IMR-90 (cell line): ENCODE results near the gene STIM1. TPM values are rescaled to one million over a fixed set of nuclear protein-coding genes. Genes with fewer than 3 reads are reported as not detected.

Experiments used
- ATAC-seq: fragments of 200-7000 bp; cut with Tn5 transposase; 2 replicates; pipeline ENCODE4 v1.9.1; 2020; ENCODE audit warnings: low read depth, mild to moderate bottlenecking, moderate library complexity
- BruUV-seq: library from RNA; stranded (reverse); fragments of 400-500 nt; replicated peaks from 2 replicates; lab custom pipeline; 2021; lab: Mats Ljungman, UMichigan
- CTCF ChIA-PET: fragments of 300-600 bp; formaldehyde crosslinking; extraction: SDS; loops from one replicate; lab custom pipeline; 2021; ENCODE audit warnings: antibody characterized with exemption; lab: Yijun Ruan, JAX
- POLR2A ChIA-PET: fragments of 300-600 bp; sonication (Branson Sonifier 250); formaldehyde crosslinking; loops from one replicate; lab custom pipeline; 2022; ENCODE audit warnings: antibody characterized with exemption; ENCODE audit not compliant: unreplicated experiment; lab: Charles Lee
- DNase-seq: peaks from one replicate; pipeline ENCODE4 v3.0.0; 2013
- H2AFZ ChIP-seq: replicated peaks from 2 replicates; pipeline ENCODE3; 2013; ENCODE audit warnings: low read length, mild to moderate bottlenecking; ENCODE audit not compliant: poor library complexity
- H2AK5ac ChIP-seq: 2 replicates; pipeline ENCODE4 v1.6.1; 2013; ENCODE audit warnings: low read depth, low read length, inconsistent platforms
- H2AK9ac ChIP-seq: replicated peaks from 2 replicates; pipeline ENCODE3; 2013; ENCODE audit warnings: mild to moderate bottlenecking, low read depth, low read length, moderate library complexity; ENCODE audit not compliant: poor library complexity
- H2BK120ac ChIP-seq: 2 replicates; pipeline ENCODE4 v1.6.1; 2013; ENCODE audit warnings: low read depth, low read length, inconsistent platforms
- H2BK15ac ChIP-seq: 3 replicates; pipeline ENCODE4 v1.6.1; 2013; ENCODE audit warnings: low read depth, low read length, inconsistent platforms
- H2BK20ac ChIP-seq: 2 replicates; pipeline ENCODE4 v1.6.1; 2013; ENCODE audit warnings: low read depth, mild to moderate bottlenecking, inconsistent platforms, low read length, moderate library complexity
- H2BK5ac ChIP-seq: 2 replicates; pipeline ENCODE4 v1.6.1; 2013; ENCODE audit warnings: mild to moderate bottlenecking, low read depth, low read length, inconsistent platforms; ENCODE audit not compliant: poor library complexity, severe bottlenecking
- H3K14ac ChIP-seq: replicated peaks from 2 replicates; pipeline ENCODE4 v1.6.1; 2013; ENCODE audit warnings: low read depth, low read length, inconsistent platforms
- H3K18ac ChIP-seq: 2 replicates; pipeline ENCODE4 v1.6.1; 2013; ENCODE audit warnings: low read depth, low read length, control low read depth
- H3K23ac ChIP-seq: 2 replicates; pipeline ENCODE4 v1.6.1; 2013; ENCODE audit warnings: low read depth, low read length, inconsistent platforms
- H3K27ac ChIP-seq: 2 replicates; pipeline ENCODE4 v1.5.1; 2013; ENCODE audit warnings: mild to moderate bottlenecking, control low read depth, low read length; ENCODE audit not compliant: insufficient read depth
- H3K27me3 ChIP-seq: 2 replicates; pipeline ENCODE4 v1.6.1; 2013; ENCODE audit warnings: low read length; ENCODE audit not compliant: control insufficient read depth, insufficient read depth
- H3K36me3 ChIP-seq: 2 replicates; pipeline ENCODE4 v1.6.1; 2013; ENCODE audit warnings: low read length, mixed read lengths; ENCODE audit not compliant: control insufficient read depth, insufficient read depth
- H3K4ac ChIP-seq: 2 replicates; pipeline ENCODE4 v1.6.1; 2013; ENCODE audit warnings: low read depth, low read length, inconsistent platforms
- H3K4me1 ChIP-seq: 2 replicates; pipeline ENCODE4 v1.6.1; 2013; ENCODE audit warnings: low read length, mixed read lengths; ENCODE audit not compliant: control insufficient read depth, insufficient read depth
- H3K4me2 ChIP-seq: 2 replicates; pipeline ENCODE4 v1.6.1; 2013; ENCODE audit warnings: low read depth, mild to moderate bottlenecking, control low read depth, low read length, moderate library complexity
- H3K4me3 ChIP-seq: 2 replicates; pipeline ENCODE4 v1.5.1; 2013; ENCODE audit warnings: low read depth, mild to moderate bottlenecking, control low read depth, low read length, moderate library complexity; ENCODE audit not compliant: insufficient read depth
- H3K56ac ChIP-seq: 2 replicates; pipeline ENCODE4 v1.6.1; 2013; ENCODE audit warnings: low read length, inconsistent platforms; ENCODE audit not compliant: insufficient read depth; ENCODE audit errors: extremely low read depth
- H3K79me1 ChIP-seq, 2 experiments: 2 replicates each; pipeline ENCODE4 v1.6.1; 2013; ENCODE audit warnings: low read length in 2 of 2, inconsistent platforms in 1 of 2, low read depth in 1 of 2
- H3K9ac ChIP-seq: 2 replicates; pipeline ENCODE4 v1.6.1; 2013; ENCODE audit warnings: low read depth, low read length, control low read depth
- H3K9me1 ChIP-seq: 2 replicates; pipeline ENCODE4 v1.6.1; 2013; ENCODE audit warnings: low read length, inconsistent platforms; ENCODE audit not compliant: insufficient read depth
- H3K9me3 ChIP-seq: 2 replicates; pipeline ENCODE4 v1.6.1; 2013; ENCODE audit warnings: low read length; ENCODE audit not compliant: control insufficient read depth, insufficient read depth
- H4K20me1 ChIP-seq: 2 replicates; pipeline ENCODE4 v1.6.1; 2013; ENCODE audit warnings: low read length, inconsistent platforms; ENCODE audit not compliant: insufficient read depth
- H4K5ac ChIP-seq: 2 replicates; pipeline ENCODE4 v1.6.1; 2013; ENCODE audit warnings: mild to moderate bottlenecking, low read depth, low read length, control low read depth
- H4K8ac ChIP-seq, 2 experiments: 2 replicates each; pipeline ENCODE4 v1.6.1; 2013; ENCODE audit warnings: low read depth in 2 of 2, low read length in 2 of 2, control low read depth in 1 of 2, inconsistent platforms in 1 of 2
- H4K91ac ChIP-seq: 2 replicates; pipeline ENCODE4 v1.6.1; 2013; ENCODE audit warnings: low read depth, low read length, inconsistent platforms; ENCODE audit not compliant: insufficient read depth
- BHLHE40 ChIP-seq: fragments of 150-350 bp; IDR thresholded peaks from 2 replicates; pipeline ENCODE4 v1.6.1; 2016; ENCODE audit warnings: mild to moderate bottlenecking, low read depth, low read length
- CEBPB ChIP-seq: IDR thresholded peaks from 2 replicates; pipeline ENCODE4 v1.6.1; 2012; ENCODE audit warnings: low read depth, low read length, improper control_type of control experiment
- CHD1 ChIP-seq: IDR thresholded peaks from 2 replicates; pipeline ENCODE4 v1.6.1; 2012; ENCODE audit warnings: low read depth, low read length, improper control_type of control experiment
- CTCF ChIP-seq: conservative IDR thresholded peaks from 2 replicates; pipeline ENCODE4 v1.5.1; 2012; ENCODE audit warnings: mild to moderate bottlenecking, low read depth, low read length, improper control_type of control experiment
- ELK1 ChIP-seq: fragments of 150-350 bp; IDR thresholded peaks from 2 replicates; pipeline ENCODE4 v1.6.1; 2016; ENCODE audit warnings: low read depth, mild to moderate bottlenecking, low read length, moderate library complexity, borderline replicate concordance
- FOS ChIP-seq: fragments of 150-350 bp; IDR thresholded peaks from 2 replicates; pipeline ENCODE4 v1.6.1; 2016; ENCODE audit warnings: low read depth, low read length
- MAFK ChIP-seq: IDR thresholded peaks from 2 replicates; pipeline ENCODE4 v1.6.1; 2012; ENCODE audit warnings: low read depth, low read length, improper control_type of control experiment
- MAZ ChIP-seq: IDR thresholded peaks from 2 replicates; pipeline ENCODE4 v1.6.1; 2012; ENCODE audit warnings: low read depth, mild to moderate bottlenecking, low read length, improper control_type of control experiment, moderate library complexity, borderline replicate concordance
- MXI1 ChIP-seq: IDR thresholded peaks from 2 replicates; pipeline ENCODE4 v1.6.1; 2012; ENCODE audit warnings: low read depth, mild to moderate bottlenecking, low read length, moderate library complexity, borderline replicate concordance
- NFE2L2 ChIP-seq: fragments of 150-350 bp; IDR thresholded peaks from 2 replicates; pipeline ENCODE4 v1.6.1; 2016; ENCODE audit warnings: low read depth, mild to moderate bottlenecking, low read length
- POLR2A ChIP-seq: IDR thresholded peaks from 2 replicates; pipeline ENCODE4 v1.6.1; 2012; ENCODE audit warnings: mild to moderate bottlenecking, low read depth, low read length
- RCOR1 ChIP-seq: IDR thresholded peaks from 2 replicates; pipeline ENCODE4 v1.6.1; 2012; ENCODE audit warnings: mild to moderate bottlenecking, low read length, improper control_type of control experiment; ENCODE audit not compliant: insufficient replicate concordance
- RFX5 ChIP-seq: IDR thresholded peaks from 2 replicates; pipeline ENCODE4 v1.8.0; 2012; ENCODE audit warnings: low read depth, mild to moderate bottlenecking, low read length, moderate library complexity
- SMC3 ChIP-seq: fragments of 150-350 bp; IDR thresholded peaks from 2 replicates; pipeline ENCODE4 v1.6.1; 2016; ENCODE audit warnings: low read depth, mild to moderate bottlenecking, antibody characterized with exemption, low read length, moderate library complexity
- USF2 ChIP-seq: fragments of 150-350 bp; IDR thresholded peaks from 2 replicates; pipeline ENCODE4 v1.6.1; 2017; ENCODE audit warnings: mild to moderate bottlenecking, antibody characterized with exemption, low read length, low read depth
- WGBS, 2 experiments: methylation state at CpG; one replicate each; pipeline versions ENCODE4 v1.1.5 to v1.1.7; 2013; ENCODE audit warnings: missing lambda C conversion rate in 2 of 2; ENCODE audit not compliant: insufficient read length in 1 of 2; ENCODE audit errors: extremely low coverage in 2 of 2; 5-methylcytosine and 5-hydroxymethylcytosine counted together
- dilution Hi-C: fragments of 300-500 bp; cut with HindIII; formaldehyde crosslinking; loops from one replicate; pipeline ENCODE4 v1.14.3; 2018; ENCODE audit warnings: low sequenced_read_pairs; ENCODE audit not compliant: unreplicated experiment
- in situ Hi-C: fragments of 300-500 bp; cut with MboI; formaldehyde crosslinking; loops from 3 replicates; pipeline ENCODE4 v1.14.3; 2019; ENCODE audit warnings: low sequenced_read_pairs, inconsistent platforms, mixed read lengths
- intact Hi-C: fragments of 100-400 bp; cut with micrococcal nuclease; formaldehyde crosslinking; loops from 2 replicates; pipeline ENCODE4 v1.10.0; 2022
- polyA plus RNA-seq, 3 experiments: library from polyadenylated mRNA; depleted of rRNA; stranded (reverse); fragments of >200 nt; gene quantifications; 2 replicates each; pipeline ENCODE4 v1.2.3, GENCODE V29; 2012; ENCODE audit warnings: low replicate concordance in 1 of 3
- total RNA-seq: library from RNA; depleted of rRNA; stranded (reverse); fragments of >200 nt; gene quantifications from 2 replicates; pipeline ENCODE4 v1.2.3, GENCODE V29; 2012

Gene STIM1
- total and polyA plus RNA-seq, 2 of the 4 experiments (the other 2 are of a cell fraction), result 17.9 to 23.0 TPM

- Histone ChIP-seq H2AK9ac (no peak overlapping the region), H3K9me1 (peaks cover 5% of the 10 kb centered on the region; the same call in 1 of the 2 replicates), H4K5ac (no peak overlapping the region), H3K4me1 (peaks cover 2% of the 10 kb centered on the region; the same call in 1 of the 2 replicates), H3K56ac (no peak overlapping the region), H3K4ac (no peak overlapping the region), H2BK15ac (no peak overlapping the region), H2AFZ (no peak overlapping the region), H2BK20ac (no peak overlapping the region), H2BK120ac (no peak overlapping the region), H3K27ac (no peak overlapping the region), H3K79me1 (peaks cover 7 to 16% of the 10 kb centered on the region in 2 experiments; a peak in 3 of 4 replicates), H4K91ac (no peak overlapping the region), H3K36me3 (no peaks in the 10 kb centered on the region), H3K4me3 (no peak overlapping the region), H3K27me3 (no peaks in the 10 kb centered on the region), H2BK5ac (no peak overlapping the region), H4K20me1 (no peaks in the 10 kb centered on the region), H4K8ac (no peak overlapping the region), H3K4me2 (no peak overlapping the region), H3K23ac (no peak overlapping the region), H3K9ac (no peak overlapping the region), H2AK5ac (no peak overlapping the region), H3K18ac (no peak overlapping the region), H3K14ac (no peak overlapping the region), H3K9me3 (no peaks in the 10 kb centered on the region)
- no TSS peak for BruUV-seq
- dilution Hi-C loops, result no loop called here
- no peak for TF ChIP-seq MAFK
- no peak for TF ChIP-seq MXI1
- TF ChIP-seq POLR2A, result no peak
- no peak for TF ChIP-seq MAZ
- no peak for TF ChIP-seq CHD1
- no peak for TF ChIP-seq RCOR1
- no peak for TF ChIP-seq BHLHE40
- no peak for TF ChIP-seq FOS
- TF ChIP-seq USF2, result no peak
- no peak for TF ChIP-seq ELK1
- TF ChIP-seq RFX5, result no peak
- TF ChIP-seq CEBPB, result no peak
- no peak for TF ChIP-seq NFE2L2
- no peak for TF ChIP-seq SMC3
- TF ChIP-seq CTCF, result no peak
- intact Hi-C loops, result no loop called here
- ATAC-seq, result no peak
- POLR2A ChIA-PET, result no interaction called here
- in situ Hi-C loops, result no loop called here
- no CpG with 5 or more reads among the region's 2 CpGs for WGBS, 2 experiments
- DNase-seq, result no peak
- CTCF ChIA-PET, result interaction anchor here (1.4 kb wide), 2 partner anchors 100 to 104 kb away, joined by 3 to 8 read pairs; no protein-coding TSS in a partner anchor
Observed at GRCh38 chr11:3958281-3958680, 102.8 kb downstream of the STIM1 start.
